Thyroid gland (tissue), 4 donors: ENCODE measurements around the gene ACTR8.

Experiments
- CTCF ChIP-seq, 6 experiments: fragments of 200-600 bp in 3 of 6; fragments of 450-650 bp in 3 of 6; sonication (generic) in 3 of 6; IDR thresholded peaks; one replicate each; pipeline ENCODE4 v1.5.1; 2016 to 2019; ENCODE audit warnings: antibody characterized with exemption in 6 of 6, mild to moderate bottlenecking in 2 of 6, inconsistent platforms in 1 of 6, moderate library complexity in 1 of 6
- POLR2A ChIP-seq, 2 donors: fragments of 450-650 bp; IDR thresholded peaks; one replicate each; pipeline ENCODE4 v1.6.1; 2017; ENCODE audit warnings: antibody characterized with exemption in 2 of 2, mild to moderate bottlenecking in 2 of 2, moderate library complexity in 1 of 2

DNA sequence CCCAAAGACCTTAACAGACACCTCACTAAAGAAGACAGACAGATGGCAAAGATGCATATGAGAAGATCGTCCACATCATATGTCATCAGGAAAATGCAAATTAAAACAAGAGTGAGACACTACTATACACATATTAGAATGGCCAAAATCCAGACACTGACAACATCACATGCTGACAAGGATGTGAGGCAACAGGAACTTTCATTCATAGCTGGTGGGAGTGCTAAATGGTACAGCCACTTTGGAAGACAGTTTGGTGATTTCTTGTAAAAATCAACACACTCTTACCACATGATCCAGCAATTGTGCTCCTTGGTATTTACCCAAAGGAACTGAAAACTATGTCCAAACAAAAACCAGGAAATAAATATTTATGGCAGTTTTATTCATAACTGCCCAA is 53.4 kb downstream of the ACTR8 start:
- TF ChIP-seq POLR2A (IDR thresholded peaks at IDR 0.05) (no peak), CTCF (IDR thresholded peaks at IDR 0.05) (no peak)
